Stimulated activated CD8-positive, alpha-beta memory T cell treated with anti-CD3 and anti-CD28 coated beads, Interleukin-12 subunit alpha, Interleukin-12 subunit beta, amount 100 ng/mL, for 4 hours (primary cell): Measurements from ENCODE around the gene MOBP.

Source experiments
- DNase-seq: peaks from one replicate; pipeline ENCODE4 v3.0.0-alpha.2; 2020; ENCODE audit warnings: low read depth

MOBP gene

DNA sequence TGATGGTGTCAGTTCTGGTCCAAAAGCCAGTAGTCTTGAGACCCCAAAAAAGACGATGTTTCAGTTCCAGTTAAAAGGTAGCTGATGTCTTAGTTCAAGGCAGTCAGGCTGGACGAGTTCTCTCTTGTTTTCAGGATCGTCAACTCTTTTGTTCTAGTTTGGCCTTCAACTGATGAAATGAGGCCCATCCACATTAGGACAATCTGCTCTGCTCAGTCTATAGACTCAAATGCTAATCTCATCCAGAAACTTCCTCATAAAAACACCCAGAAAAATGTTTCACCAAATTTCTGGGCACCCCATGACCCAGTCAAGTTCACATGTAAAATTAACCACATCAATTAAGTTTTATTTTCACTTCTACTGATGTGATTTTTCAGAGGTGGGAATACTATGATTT lies 74.0 kb downstream of the MOBP start:
- no peak for DNase-seq

DNA sequence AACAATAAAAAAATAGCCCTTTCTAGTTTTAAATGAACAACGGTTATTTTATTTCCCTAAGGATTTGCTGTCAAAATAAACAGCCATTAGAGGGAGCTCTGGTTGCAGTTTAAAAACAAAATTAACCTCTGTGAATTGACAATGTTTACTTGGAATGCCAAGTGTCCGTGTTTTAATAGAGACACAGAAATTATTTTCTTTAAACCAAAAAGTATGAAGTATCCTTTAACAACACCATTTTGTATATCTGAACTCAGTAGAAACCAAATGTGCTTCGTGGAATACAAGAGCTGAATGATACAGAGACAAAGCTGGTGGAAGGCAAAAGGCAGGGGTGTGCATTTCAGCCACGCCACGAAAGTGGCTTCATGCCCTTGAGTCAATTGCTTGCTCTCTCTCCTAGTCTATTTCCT lies 74.4 kb downstream of the MOBP start:
- no peak for DNase-seq

DNA sequence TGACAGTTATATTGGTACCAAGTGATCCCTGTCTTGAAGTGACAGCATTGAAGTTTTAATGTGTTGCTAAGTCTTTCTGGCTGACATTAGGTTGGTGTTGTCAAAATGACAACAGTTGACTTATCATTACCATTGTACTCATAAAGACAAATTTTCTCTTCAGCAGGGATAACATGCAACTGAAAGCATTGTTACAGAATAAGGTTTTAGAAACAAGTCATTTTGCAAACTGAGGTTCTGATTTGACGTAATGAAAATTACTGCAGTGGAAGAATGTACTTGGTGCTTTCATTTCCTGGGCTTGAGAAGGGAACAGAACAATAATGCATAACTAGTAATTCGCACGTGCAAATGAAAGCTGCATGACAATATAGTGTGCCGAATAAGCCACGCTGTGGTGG lies 75.1 kb downstream of the MOBP start:
- no peak for DNase-seq

DNA sequence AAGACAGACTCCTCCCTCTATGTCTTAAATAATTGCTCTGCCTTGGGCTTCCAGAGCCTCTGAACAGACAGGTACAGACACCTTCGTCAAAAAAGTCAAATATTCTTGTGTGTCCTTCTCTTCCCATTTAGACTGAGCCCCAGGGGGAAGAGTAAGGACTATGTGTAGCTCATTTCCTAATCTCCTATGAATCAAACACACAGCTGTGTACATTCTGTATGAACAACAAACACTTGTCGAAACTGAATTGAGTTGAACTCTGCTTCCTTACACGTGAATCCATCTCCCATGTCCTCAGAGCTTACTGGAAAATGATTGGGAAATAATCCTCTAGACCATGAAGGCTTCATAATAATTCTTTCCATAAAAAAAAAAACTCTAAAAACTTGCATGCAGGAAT lies 80.8 kb downstream of the MOBP start:
- DNase-seq: no peak

DNA sequence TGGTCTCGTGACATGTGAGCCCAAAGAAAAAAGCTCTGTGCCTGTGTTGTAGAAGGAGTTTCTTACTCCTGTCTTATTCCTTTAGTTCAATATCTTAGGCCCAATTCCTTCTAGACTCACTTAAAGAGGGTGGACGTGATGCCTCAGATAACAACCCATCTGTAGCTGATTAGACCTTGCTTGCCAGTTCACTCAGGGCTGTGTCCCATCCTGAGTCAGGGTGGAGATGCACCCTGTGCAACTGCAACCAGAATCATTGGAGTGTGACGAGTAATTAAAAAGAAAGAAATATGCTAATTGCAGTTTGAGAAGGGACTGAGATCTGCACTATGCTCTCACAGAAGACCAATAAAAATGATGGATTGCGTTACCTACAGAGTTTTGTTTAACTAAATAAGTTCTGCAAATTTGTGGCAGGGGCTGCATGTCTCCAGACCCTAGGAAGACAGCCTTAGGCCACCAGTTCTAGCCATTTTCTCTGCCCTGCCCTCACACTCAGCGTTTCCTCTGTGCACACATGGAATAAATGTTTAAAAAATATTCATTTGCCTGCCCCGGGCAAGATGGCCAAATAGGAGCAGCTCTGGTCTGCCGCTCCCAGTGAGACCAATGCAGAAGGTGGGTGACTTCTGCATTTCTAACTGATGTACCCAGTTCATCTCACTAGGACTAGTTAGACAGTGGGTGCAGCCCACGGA lies 83.0 kb downstream of the MOBP start:
- DNase-seq: no peak
